ENCODE results near the gene ZNF420.

- TF ChIP-seq CTCF (IDR thresholded peaks at IDR 0.05) (no peak), ZFX (IDR thresholded peaks at IDR 0.05; ENCODE audit: borderline replicate concordance) (no peak)
These were observed 442 bp downstream of the ZNF420 start for GRCh38 chr19:37078717-37079032.

Measured in 22Rv1 (cell line).